GM19035 (cell line): ENCODE measurements around the gene MYO3B.
A peak's percentile ranks its signal among the peaks of the same experiment; 100 is the strongest.
"Not testable (repeated sequence)": the region's sequence is repeated elsewhere in the genome, so short reads cannot be mapped to it uniquely, and the experiment has no call there.

Experiments used
- ATAC-seq: cut with Tn5 transposase; IDR thresholded peaks from one replicate; pipeline ENCODE4 v1.9.1; 2021; ENCODE audit not compliant: unreplicated experiment

Gene MYO3B

GRCh38 chr2:170212625-170213280 lies 34.8 kb downstream of the MYO3B start:
- ATAC-seq = no peak

- ATAC-seq = not testable (repeated sequence)
Measured at GRCh38 chr2:170213281-170213625, 35.3 kb downstream of the MYO3B start.

- no peak for ATAC-seq
Measured at GRCh38 chr2:170213651-170214050, 35.7 kb downstream of the MYO3B start.

- ATAC-seq = peak; percentile 41
Measured at GRCh38 chr2:170214309-170214948, 36.5 kb downstream of the MYO3B start.

GRCh38 chr2:170215021-170215420 lies 37.1 kb downstream of the MYO3B start:
- ATAC-seq = no peak

GRCh38 chr2:170216428-170216827 lies 38.5 kb downstream of the MYO3B start:
- no peak for ATAC-seq

- ATAC-seq = no peak
Measured at GRCh38 chr2:170216981-170217380, 39.0 kb downstream of the MYO3B start.

GRCh38 chr2:170217778-170218251 lies 39.9 kb downstream of the MYO3B start:
- no peak for ATAC-seq

GRCh38 chr2:170218456-170218855 lies 40.5 kb downstream of the MYO3B start:
- no peak for ATAC-seq

GRCh38 chr2:170218931-170219330 lies 41.0 kb downstream of the MYO3B start:
- no peak for ATAC-seq

- no peak for ATAC-seq
Measured at GRCh38 chr2:170221317-170222288, 43.7 kb downstream of the MYO3B start.

- ATAC-seq = no peak
Measured at GRCh38 chr2:170222298-170222697, 44.4 kb downstream of the MYO3B start.

GRCh38 chr2:170222842-170223241 lies 44.9 kb downstream of the MYO3B start:
- no peak for ATAC-seq

- no peak for ATAC-seq
Measured at GRCh38 chr2:170224692-170225294, 46.8 kb downstream of the MYO3B start.

GRCh38 chr2:170226216-170226615 lies 48.3 kb downstream of the MYO3B start:
- ATAC-seq = no peak

GRCh38 chr2:170227507-170227947 lies 49.6 kb downstream of the MYO3B start:
- peak; percentile 75 for ATAC-seq

- peak; percentile 29 for ATAC-seq
Measured at GRCh38 chr2:170227951-170228350, 50.0 kb downstream of the MYO3B start.

GRCh38 chr2:170228429-170228828 lies 50.5 kb downstream of the MYO3B start:
- no peak for ATAC-seq

- no peak for ATAC-seq
Measured at GRCh38 chr2:170229125-170229524, 51.2 kb downstream of the MYO3B start.

- ATAC-seq = no peak
Measured at GRCh38 chr2:170229744-170230143, 51.8 kb downstream of the MYO3B start.
